Liver (tissue), 9 donors: ENCODE data around the gene CFAP77. TPM values are rescaled to one million over a fixed set of nuclear protein-coding genes. Genes with fewer than 3 reads are reported as not detected.

Source experiments
- DNase-seq: peaks from one replicate; pipeline ENCODE4 v3.0.0-alpha.2; 2017; ENCODE audit warnings: low spot score
- H3K27ac ChIP-seq, 2 donors: one replicate each; pipeline ENCODE4 v1.7.0; 2013; ENCODE audit warnings: inconsistent platforms in 2 of 2, low read length in 2 of 2, control low read depth in 1 of 2, low read depth in 1 of 2, mild to moderate bottlenecking in 1 of 2
- H3K27me3 ChIP-seq, 4 donors: one replicate each; pipeline versions ENCODE4 v1.6.1 to v1.7.0; 2013; ENCODE audit warnings: low read length in 3 of 4, inconsistent platforms in 1 of 4, mild to moderate bottlenecking in 1 of 4, moderate library complexity in 1 of 4; ENCODE audit not compliant: control insufficient read depth in 4 of 4, insufficient read depth in 4 of 4
- H3K36me3 ChIP-seq, 4 donors: one replicate each; pipeline versions ENCODE4 v1.6.1 to v1.7.0; 2013; ENCODE audit warnings: low read length in 3 of 4, mild to moderate bottlenecking in 3 of 4, low read depth in 1 of 4, moderate library complexity in 1 of 4; ENCODE audit not compliant: control insufficient read depth in 4 of 4, insufficient read depth in 3 of 4
- H3K4me1 ChIP-seq, 4 donors: one replicate each; pipeline versions ENCODE4 v1.6.1 to v1.7.0; 2013; ENCODE audit warnings: low read length in 3 of 4, mild to moderate bottlenecking in 3 of 4, moderate library complexity in 1 of 4; ENCODE audit not compliant: control insufficient read depth in 4 of 4, insufficient read depth in 4 of 4
- H3K4me3 ChIP-seq, 3 donors: one replicate each; pipeline versions ENCODE4 v1.6.1 to v1.7.0; 2013; ENCODE audit warnings: low read length in 3 of 3, control low read depth in 1 of 3, low read depth in 1 of 3, mild to moderate bottlenecking in 1 of 3
- H3K9ac ChIP-seq, 2 donors: one replicate each; pipeline ENCODE4 v1.7.0; 2013; ENCODE audit warnings: low read length in 2 of 2, mild to moderate bottlenecking in 2 of 2, moderate library complexity in 2 of 2, control low read depth in 1 of 2, low read depth in 1 of 2
- H3K9me3 ChIP-seq, 4 donors: one replicate each; pipeline versions ENCODE4 v1.6.1 to v1.7.0; 2013; ENCODE audit warnings: low read length in 3 of 4; ENCODE audit not compliant: control insufficient read depth in 4 of 4
- EGR1 ChIP-seq, 2 donors: IDR thresholded peaks; 2 replicates each; pipeline ENCODE4 v1.6.1; 2016 to 2018; ENCODE audit warnings: antibody characterized with exemption in 2 of 2, low read depth in 2 of 2
- FOXA1 ChIP-seq: IDR thresholded peaks from 2 replicates; pipeline ENCODE4 v1.6.1; 2016; ENCODE audit warnings: antibody characterized with exemption
- FOXA2 ChIP-seq: IDR thresholded peaks from 2 replicates; pipeline ENCODE4 v1.6.1; 2016; ENCODE audit warnings: antibody characterized with exemption
- GABPA ChIP-seq, 2 donors: IDR thresholded peaks in 1 of 2; conservative IDR thresholded peaks in 1 of 2; 2 replicates each; pipeline ENCODE4 v1.6.1; 2016; ENCODE audit warnings: antibody characterized with exemption in 2 of 2, mild to moderate bottlenecking in 1 of 2, moderate library complexity in 1 of 2
- HNF4A ChIP-seq, 2 donors: conservative IDR thresholded peaks; 2 replicates each; pipeline ENCODE4 v1.6.1; 2016; ENCODE audit warnings: antibody characterized with exemption in 2 of 2, mild to moderate bottlenecking in 2 of 2
- HNF4G ChIP-seq: IDR thresholded peaks from 2 replicates; pipeline ENCODE4 v1.6.1; 2016; ENCODE audit warnings: antibody characterized with exemption
- JUND ChIP-seq, 2 donors: IDR thresholded peaks; 2 replicates each; pipeline ENCODE4 v1.6.1; 2016; ENCODE audit warnings: antibody characterized with exemption in 2 of 2
- MAX ChIP-seq: IDR thresholded peaks from 2 replicates; pipeline ENCODE4 v1.6.1; 2016; ENCODE audit warnings: antibody characterized with exemption
- NR2F2 ChIP-seq: IDR thresholded peaks from 2 replicates; pipeline ENCODE4 v1.6.1; 2016; ENCODE audit warnings: antibody characterized with exemption
- RAD21 ChIP-seq, 2 donors: IDR thresholded peaks; 2 replicates each; pipeline ENCODE4 v1.6.1; 2016; ENCODE audit warnings: antibody characterized with exemption in 2 of 2, mild to moderate bottlenecking in 2 of 2
- REST ChIP-seq: IDR thresholded peaks from 2 replicates; pipeline ENCODE4 v1.6.1; 2016; ENCODE audit warnings: antibody characterized with exemption, mild to moderate bottlenecking
- RXRA ChIP-seq, 2 donors: IDR thresholded peaks; 2 replicates each; pipeline ENCODE4 v1.6.1; 2017 to 2018; ENCODE audit warnings: antibody characterized with exemption in 2 of 2, mild to moderate bottlenecking in 1 of 2
- SP1 ChIP-seq: IDR thresholded peaks from 2 replicates; pipeline ENCODE4 v1.6.1; 2018; ENCODE audit warnings: antibody characterized with exemption, mild to moderate bottlenecking
- TAF1 ChIP-seq: conservative IDR thresholded peaks from 2 replicates; pipeline ENCODE4 v1.6.1; 2016; ENCODE audit warnings: antibody characterized with exemption, mild to moderate bottlenecking
- ZBTB33 ChIP-seq: IDR thresholded peaks from 2 replicates; pipeline ENCODE4 v1.6.1; 2016; ENCODE audit warnings: antibody characterized with exemption
- WGBS: extraction: QIAGEN DNeasy Blood & Tissue Kit; methylation state at CpG from one replicate; pipeline ENCODE4 v1.1.7; 2013; 5-methylcytosine and 5-hydroxymethylcytosine counted together
- polyA plus RNA-seq, 2 donors: library from polyadenylated mRNA; stranded (reverse) in 1 of 2; unstranded in 1 of 2; fragments of 200-250 nt in 1 of 2; fragments of >200 nt in 1 of 2; fragmentation: Nextera tagmentation in 1 of 2; extraction: Ambion mirVana in 1 of 2; gene quantifications; one replicate each; pipeline versions ENCODE4 v1.2.1 to v1.2.3, GENCODE V29; 2013 to 2015
- total RNA-seq, 2 donors: library from RNA; depleted of rRNA; stranded (reverse); fragments of >200 nt; gene quantifications; one replicate each; pipeline ENCODE4 v1.2.3, GENCODE V29; 2014
- donor health status: healthy.
- donor health status: healthy.
- donor health status: healthy.
- donor health status: healthy.
- donor health status: healthy.

Gene CFAP77
- total and polyA plus RNA-seq, 4 donors = not detected

- no peaks in the 10 kb centered on the region for H3K4me1 ChIP-seq
- 85% methylated on average over 1 of the region's 1 CpG for WGBS
- peaks cover 0 to 2% (median 0%) of the 10 kb centered on the region in 4 donors for H3K9me3 ChIP-seq
- no peak for TF ChIP-seq FOXA1
- no peak for TF ChIP-seq EGR1 (IDR thresholded peaks at IDR 0.05; ENCODE audit: low read depth in 2 of 2)
- TF ChIP-seq TAF1 = no peak
- no peak for TF ChIP-seq ZBTB33
- no peaks in the 10 kb centered on the region for H3K27me3 ChIP-seq
- H3K27ac ChIP-seq = no peak overlapping the region
- H3K4me3 ChIP-seq = no peak overlapping the region
- DNase-seq = no peak
- H3K36me3 ChIP-seq = no peaks in the 10 kb centered on the region
- no peak overlapping the region for H3K9ac ChIP-seq
Measured at GRCh38 chr9:132536124-132536523, 126.1 kb downstream of the CFAP77 start.

GRCh38 chr9:132537352-132537751, 127.3 kb downstream of the CFAP77 start:
- no peak for DNase-seq
- no peak overlapping the region for H3K27ac ChIP-seq
- H3K4me3 ChIP-seq = no peak overlapping the region
- TF ChIP-seq HNF4G = no peak
- no peak for TF ChIP-seq HNF4A (conservative IDR thresholded peaks at IDR 0.05)
- TF ChIP-seq NR2F2 = no peak
- TF ChIP-seq JUND (IDR thresholded peaks at IDR 0.05) = no peak
- TF ChIP-seq RAD21 (IDR thresholded peaks at IDR 0.05) = no peak
- no peak for TF ChIP-seq SP1
- TF ChIP-seq TAF1 = no peak
- TF ChIP-seq GABPA (IDR thresholded peaks at IDR 0.05 in 1 of 2, conservative IDR thresholded peaks at IDR 0.05 in 1 of 2) = no peak
- no peak for TF ChIP-seq EGR1 (IDR thresholded peaks at IDR 0.05; ENCODE audit: low read depth in 2 of 2)
- no peak for TF ChIP-seq RXRA (IDR thresholded peaks at IDR 0.05)
- no peak for TF ChIP-seq REST
- no peak for TF ChIP-seq FOXA2
- no peak for TF ChIP-seq MAX
- 83% methylated on average over 12 of the region's 12 CpGs for WGBS
- peaks cover 0 to 2% (median 0%) of the 10 kb centered on the region in 4 donors for H3K9me3 ChIP-seq
- no peak overlapping the region for H3K9ac ChIP-seq
- no peaks in the 10 kb centered on the region for H3K4me1 ChIP-seq
- H3K36me3 ChIP-seq = no peaks in the 10 kb centered on the region
- no peaks in the 10 kb centered on the region for H3K27me3 ChIP-seq
